Upper lobe of left lung (tissue), 4 donors: ENCODE results near the gene NDEL1.

Source experiments
- POLR2A ChIP-seq, 4 donors: fragments of 450-650 bp; IDR thresholded peaks; one replicate each; pipeline ENCODE4 v1.5.1; 2016 to 2017; ENCODE audit warnings: antibody characterized with exemption in 4 of 4, mild to moderate bottlenecking in 2 of 4
- POLR2AphosphoS5 ChIP-seq, 2 donors: sonication (generic); formaldehyde crosslinking; IDR thresholded peaks; one replicate each; pipeline ENCODE4 v1.5.1; 2017; ENCODE audit warnings: antibody characterized with exemption in 2 of 2
- TF ChIP-seq, protein P1 (sequence below), 6 experiments: fragments of 450-650 bp in 4 of 6; fragments of 200-600 bp in 2 of 6; sonication (generic) in 2 of 6; IDR thresholded peaks; one replicate each; pipeline ENCODE4 v1.5.1; 2016 to 2019; ENCODE audit warnings: antibody characterized with exemption in 6 of 6

DNA sequence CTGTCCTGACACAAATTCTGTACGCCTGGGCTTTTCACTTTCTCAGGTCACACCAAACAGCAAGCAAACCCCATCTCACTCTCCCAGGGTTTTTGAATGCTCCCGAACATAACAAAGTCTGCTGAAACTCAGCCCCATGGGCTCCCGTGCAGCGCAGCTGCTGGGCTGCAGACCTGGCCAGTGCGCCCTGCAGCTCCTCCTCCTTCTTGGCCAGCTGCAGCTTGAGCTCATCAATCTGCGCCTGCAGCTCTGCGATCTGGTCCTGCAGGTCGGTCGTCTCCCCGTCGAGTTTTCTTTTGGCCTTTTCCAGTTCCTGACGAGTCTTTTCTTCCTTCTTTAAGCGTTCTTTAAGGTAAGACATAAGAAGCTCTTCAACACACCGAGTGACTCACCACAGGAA is 70.5 kb downstream of the NDEL1 start:
- TF ChIP-seq, protein P1, sequence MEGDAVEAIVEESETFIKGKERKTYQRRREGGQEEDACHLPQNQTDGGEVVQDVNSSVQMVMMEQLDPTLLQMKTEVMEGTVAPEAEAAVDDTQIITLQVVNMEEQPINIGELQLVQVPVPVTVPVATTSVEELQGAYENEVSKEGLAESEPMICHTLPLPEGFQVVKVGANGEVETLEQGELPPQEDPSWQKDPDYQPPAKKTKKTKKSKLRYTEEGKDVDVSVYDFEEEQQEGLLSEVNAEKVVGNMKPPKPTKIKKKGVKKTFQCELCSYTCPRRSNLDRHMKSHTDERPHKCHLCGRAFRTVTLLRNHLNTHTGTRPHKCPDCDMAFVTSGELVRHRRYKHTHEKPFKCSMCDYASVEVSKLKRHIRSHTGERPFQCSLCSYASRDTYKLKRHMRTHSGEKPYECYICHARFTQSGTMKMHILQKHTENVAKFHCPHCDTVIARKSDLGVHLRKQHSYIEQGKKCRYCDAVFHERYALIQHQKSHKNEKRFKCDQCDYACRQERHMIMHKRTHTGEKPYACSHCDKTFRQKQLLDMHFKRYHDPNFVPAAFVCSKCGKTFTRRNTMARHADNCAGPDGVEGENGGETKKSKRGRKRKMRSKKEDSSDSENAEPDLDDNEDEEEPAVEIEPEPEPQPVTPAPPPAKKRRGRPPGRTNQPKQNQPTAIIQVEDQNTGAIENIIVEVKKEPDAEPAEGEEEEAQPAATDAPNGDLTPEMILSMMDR (IDR thresholded peaks at IDR 0.05), result no peak
- TF ChIP-seq POLR2A (IDR thresholded peaks at IDR 0.05) (no peak), POLR2AphosphoS5 (IDR thresholded peaks at IDR 0.05) (no peak)
